CD1c-positive myeloid dendritic cell (primary cell): ENCODE measurements around the gene ZNF597.

Source experiments
- DNase-seq: peaks from one replicate; pipeline ENCODE4 v3.0.0-alpha.2; 2016; ENCODE audit errors: extremely low spot score

The ZNF597 gene

GRCh38 chr16:3443108-3444031 lies at the start of gene ZNF597, which contains the start of gene NAA60:
TSS of gene ZNF597 (minus strand) at chr16:3443504. CDS start at chr16:3443153, 351 bp downstream.
TSS of gene NAA60 (plus strand) at chr16:3443680. CDS start at chr16:3476228, 32,548 bp downstream.
- DNase-seq = peak; percentile 93

- no peak for DNase-seq
Measured at GRCh38 chr16:3492356-3492755, 49.1 kb upstream of the ZNF597 start.

DNA sequence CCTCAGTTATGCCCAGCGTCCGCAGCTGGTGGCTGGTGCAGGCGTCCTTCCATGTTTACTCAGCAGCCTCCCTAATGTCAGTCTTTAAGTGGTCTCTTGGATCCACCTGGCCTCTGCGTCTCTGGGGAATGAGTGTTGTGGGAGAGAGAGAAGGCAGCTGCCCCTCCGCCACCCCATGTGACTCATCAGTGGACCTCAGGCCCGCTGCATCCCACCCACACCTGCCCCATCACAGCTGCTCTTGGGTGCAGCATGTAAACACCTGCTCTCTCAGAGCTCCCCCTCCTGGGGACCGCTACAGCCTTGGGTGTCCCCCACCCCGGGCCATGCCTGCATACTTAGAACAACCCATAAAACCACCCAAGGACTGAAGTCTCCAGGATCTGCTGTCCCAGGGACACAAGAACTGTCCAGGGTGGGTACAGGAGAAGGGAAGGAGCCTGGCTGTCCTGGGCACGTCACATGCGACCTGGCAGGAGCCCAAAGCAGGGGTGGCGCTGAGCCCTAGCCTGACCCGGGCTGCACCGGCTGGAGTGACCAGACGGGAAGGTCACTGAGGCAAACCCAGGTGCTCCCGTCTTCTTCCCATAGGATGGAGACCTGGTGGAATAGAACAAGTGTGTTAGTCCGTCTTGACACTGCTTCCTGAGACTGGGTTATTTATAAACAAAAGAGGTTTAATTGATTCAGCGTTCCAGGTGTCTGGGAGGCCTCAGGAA lies 47.8 kb upstream of the ZNF597 start:
- no peak for DNase-seq

DNA sequence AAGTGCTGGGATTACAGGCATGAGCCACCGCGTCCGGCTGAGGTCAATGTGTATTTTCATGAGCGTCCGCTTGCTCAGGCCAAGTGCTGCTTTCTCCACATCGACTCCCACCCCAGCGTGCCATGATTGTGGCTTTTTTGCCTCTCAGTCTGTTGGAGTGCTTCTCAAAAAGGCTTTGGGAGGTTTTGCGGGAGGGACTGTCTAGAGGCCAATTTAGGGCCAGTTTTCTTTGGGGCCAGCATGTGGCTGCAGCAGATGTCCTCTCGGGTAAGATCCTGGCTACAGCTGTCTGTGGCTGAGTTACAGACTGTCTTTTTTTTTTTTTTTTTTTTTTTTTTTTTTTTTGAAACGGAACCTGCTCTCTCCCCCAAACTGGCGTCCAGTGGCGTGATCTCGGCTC lies 45.5 kb upstream of the ZNF597 start:
- no peak for DNase-seq

DNA sequence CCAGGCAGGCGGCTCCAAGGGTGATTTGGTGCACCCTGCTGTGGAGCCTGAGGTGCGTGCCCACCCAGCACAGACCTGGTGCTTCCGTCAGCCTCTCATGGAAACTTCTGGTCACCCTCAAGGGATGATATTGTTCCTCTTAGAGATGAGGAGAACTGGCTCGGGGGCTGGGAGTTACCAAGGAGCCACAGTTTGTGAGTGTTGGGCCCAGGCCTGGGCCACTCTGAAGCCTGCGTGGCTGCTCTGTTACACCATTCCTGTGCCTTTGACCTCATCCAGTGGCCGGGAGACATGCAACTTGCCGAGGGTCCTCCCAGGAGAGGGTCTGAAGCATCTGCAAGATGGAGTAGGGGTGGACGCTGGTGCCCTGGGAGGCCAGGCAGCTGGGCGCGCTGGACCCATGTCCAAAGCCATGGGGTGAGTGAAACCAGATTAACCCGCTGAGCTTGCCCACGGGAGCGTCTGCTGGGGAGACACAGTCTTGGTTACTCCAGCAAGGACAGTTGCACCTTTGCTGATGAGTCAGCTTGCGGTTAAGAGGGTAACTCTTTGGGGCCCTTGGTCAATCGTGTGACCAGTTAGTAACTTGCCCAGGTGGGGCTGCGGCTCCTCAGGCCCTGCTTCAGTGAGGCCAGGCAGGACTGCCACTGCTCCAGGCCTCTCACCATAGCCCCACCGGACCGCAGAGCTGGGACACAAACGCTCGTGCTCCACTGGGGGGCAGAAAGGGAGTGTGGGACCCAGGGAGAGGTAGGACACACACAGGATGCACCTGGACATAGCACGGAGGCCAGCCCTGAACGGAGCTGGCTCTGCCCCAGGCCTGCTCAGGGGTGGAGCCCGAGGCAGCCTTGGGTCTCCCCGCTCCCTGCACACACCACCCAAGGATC lies 44.5 kb upstream of the ZNF597 start:
- DNase-seq = no peak

GRCh38 chr16:3486506-3487215 lies 43.4 kb upstream of the ZNF597 start:
- no peak for DNase-seq

DNA sequence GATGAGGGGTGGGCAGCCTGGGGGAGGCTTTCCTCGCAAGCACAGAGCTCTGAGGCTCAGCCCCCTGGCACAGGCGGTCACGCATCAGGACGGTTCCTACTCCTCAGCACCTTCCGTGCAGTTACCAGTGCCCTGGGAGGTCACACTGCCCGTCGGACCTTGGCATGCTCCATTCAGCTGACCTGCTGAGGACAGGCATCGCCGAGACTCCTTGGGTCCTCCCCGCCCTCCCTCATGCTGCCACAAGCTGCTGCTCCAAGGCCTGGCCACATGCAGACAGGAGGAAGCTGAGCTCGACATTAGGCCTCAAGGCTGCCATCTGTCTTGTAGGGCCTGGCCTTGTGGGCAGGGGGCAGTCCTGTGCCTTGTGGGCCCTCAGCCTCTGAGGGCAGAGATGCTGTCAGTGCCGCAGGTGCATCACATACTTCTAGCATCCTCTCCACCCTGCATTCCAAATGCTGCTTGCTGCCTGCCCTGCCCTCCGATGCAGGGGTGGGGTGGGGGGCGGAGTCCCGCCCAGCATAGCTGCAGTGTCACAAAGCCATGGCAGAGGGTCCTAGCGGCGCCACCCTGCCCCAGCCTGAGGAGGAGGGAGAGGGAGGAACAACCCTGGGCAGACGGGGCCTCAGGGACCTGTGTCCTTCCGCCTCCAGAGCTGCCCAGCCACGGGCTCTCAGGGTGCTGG lies 42.7 kb upstream of the ZNF597 start:
- no peak for DNase-seq

- no peak for DNase-seq
Measured at GRCh38 chr16:3485097-3485745, 41.9 kb upstream of the ZNF597 start.

- no peak for DNase-seq
Measured at GRCh38 chr16:3484318-3485096, 41.2 kb upstream of the ZNF597 start.

- no peak for DNase-seq
Measured at GRCh38 chr16:3482659-3483241, 39.4 kb upstream of the ZNF597 start.

GRCh38 chr16:3481696-3482658 lies 38.7 kb upstream of the ZNF597 start:
- no peak for DNase-seq

- no peak for DNase-seq
Measured at GRCh38 chr16:3480901-3481695, 37.8 kb upstream of the ZNF597 start.

DNA sequence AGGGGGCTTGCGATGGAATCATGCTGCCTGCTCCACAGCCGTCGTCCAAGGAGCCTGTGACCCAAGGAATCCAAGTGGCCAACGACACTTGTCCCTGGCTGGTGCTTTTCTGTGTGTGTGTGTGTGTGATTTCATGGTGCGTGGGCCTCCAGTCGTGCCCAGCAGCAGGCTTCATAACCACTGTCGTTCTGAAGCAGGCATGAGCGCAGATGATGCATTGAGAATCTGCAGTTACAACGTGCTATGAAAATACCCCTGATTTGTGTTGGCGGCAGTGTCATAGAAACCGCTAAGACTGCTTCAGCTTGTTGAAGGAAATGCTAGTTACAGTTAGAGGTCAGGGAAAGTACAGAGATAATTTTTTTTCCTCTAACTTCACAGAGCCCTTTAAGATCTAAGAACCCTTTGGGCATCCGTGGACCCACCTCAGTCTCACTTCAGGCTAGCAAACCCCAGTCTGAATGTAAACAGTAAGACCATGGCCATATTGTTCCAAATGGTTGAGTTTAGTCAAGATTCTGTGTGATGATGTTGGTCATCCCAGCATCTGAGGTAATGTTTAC lies 36.4 kb upstream of the ZNF597 start:
- DNase-seq = no peak

- no peak for DNase-seq
Measured at GRCh38 chr16:3478242-3478925, 35.1 kb upstream of the ZNF597 start.

- no peak for DNase-seq
Measured at GRCh38 chr16:3476409-3476808, 33.1 kb upstream of the ZNF597 start.
